Colon (tissue), 2 donors: ENCODE data around the gene LYRM7.
"Not testable (repeated sequence)": the region's sequence is repeated elsewhere in the genome, so short reads cannot be mapped to it uniquely, and the experiment has no call there.

Experiments
- FAIRE-seq: peaks from 2 replicates; lab custom pipeline; 2012; peaks lifted over from hg19 to GRCh38; lab: Jason Lieb, UNC
- donor health status: control.
- donor health status: control.

Gene LYRM7

DNA sequence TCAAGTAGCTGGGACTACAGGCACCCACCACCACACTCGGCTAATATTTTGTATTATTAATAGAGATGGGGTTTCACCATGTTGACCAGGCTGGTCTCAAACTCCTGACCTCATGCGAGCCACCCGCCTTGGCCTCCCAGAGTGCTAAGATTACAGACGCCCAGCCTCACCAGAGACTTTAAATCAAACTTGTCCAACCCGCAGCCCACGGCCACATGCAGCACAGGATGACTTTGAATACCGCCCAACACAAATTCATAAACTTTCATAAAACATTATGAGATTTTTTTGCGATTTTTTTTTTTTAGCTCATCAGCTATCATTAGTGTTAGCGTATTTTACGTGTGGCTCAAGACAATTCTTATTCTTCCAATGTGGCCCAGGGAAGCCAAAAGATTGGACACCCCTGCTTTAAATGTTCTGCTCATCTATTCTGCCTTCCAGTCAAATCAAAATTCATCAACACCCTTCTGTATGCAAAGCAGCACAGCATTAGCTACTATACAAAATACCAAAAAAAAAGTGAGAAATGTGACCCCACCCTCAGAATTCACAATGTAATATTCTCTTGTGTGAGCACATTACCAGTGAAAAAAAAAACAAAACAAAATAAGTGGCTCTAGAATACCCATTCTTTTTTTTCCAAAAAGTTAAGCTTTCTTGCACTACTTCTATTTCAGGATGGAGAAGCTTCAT, 50.4 kb downstream of the LYRM7 start:
- no peak for FAIRE-seq

DNA sequence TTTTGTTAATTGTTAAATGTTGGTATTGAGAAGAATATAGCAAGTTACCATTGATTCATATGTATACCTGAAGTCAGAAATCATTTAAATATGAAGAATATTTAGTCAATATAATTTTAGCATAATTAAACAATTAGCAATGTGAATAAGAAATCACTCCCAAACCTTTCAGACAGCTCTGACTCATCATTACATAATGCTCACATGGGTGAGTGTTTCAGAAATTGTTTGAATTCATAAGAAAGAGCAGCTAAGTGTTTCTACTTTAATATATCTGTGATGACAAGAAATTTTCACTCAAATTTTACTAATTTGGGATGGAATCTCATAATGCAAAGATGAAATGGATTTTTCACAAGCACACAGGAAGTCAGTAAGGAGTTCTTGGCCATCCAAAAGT, 51.1 kb downstream of the LYRM7 start:
- no peak for FAIRE-seq

DNA sequence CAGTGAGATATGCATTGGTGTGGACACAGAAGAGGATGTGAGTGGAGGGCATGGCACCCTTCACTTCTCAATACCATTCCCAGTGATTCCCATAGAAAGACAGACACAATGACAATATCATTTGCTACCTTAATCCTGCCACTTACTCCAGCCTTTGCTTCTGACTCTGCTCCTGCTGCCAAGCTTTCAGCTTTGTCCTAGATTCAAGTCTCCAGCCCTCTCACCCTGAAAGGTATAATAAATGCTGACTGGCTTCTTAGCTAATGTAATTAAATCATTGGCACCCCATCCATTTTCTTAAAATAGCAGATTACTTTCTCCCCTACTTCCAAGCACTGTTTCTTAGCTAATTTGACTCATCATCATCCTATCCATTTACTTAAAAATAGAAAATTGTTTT, 52.0 kb downstream of the LYRM7 start:
- FAIRE-seq, result no peak

DNA sequence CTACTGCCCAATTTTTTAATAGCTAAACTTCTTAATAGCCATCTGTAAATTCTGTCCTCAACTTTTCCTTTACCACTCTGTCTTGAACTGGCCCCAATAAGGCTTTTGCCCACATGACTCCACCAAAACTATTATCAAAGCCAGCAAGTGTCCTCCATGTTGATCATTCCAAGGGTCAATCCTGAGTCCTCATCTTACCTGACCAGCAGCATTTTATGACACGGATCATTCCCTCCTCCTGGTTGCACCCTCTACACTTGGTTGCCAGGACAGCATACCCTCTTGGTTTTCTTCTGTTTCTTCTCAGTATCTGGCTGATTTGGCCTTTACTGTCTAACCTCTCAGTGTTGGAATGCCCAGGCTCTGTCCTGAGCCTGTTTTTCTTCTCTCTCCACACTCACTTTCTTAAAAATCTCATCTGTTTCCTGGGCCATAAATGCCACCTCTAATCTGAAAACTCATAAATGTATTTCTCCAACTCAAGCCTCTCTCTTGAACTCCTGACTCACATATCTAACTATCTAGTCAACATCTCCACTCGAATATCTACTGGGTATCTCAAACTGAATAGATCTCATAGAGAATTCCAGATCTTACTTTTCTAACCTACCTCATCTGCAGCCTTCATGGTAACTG, 53.1 kb downstream of the LYRM7 start:
- FAIRE-seq, result no peak

DNA sequence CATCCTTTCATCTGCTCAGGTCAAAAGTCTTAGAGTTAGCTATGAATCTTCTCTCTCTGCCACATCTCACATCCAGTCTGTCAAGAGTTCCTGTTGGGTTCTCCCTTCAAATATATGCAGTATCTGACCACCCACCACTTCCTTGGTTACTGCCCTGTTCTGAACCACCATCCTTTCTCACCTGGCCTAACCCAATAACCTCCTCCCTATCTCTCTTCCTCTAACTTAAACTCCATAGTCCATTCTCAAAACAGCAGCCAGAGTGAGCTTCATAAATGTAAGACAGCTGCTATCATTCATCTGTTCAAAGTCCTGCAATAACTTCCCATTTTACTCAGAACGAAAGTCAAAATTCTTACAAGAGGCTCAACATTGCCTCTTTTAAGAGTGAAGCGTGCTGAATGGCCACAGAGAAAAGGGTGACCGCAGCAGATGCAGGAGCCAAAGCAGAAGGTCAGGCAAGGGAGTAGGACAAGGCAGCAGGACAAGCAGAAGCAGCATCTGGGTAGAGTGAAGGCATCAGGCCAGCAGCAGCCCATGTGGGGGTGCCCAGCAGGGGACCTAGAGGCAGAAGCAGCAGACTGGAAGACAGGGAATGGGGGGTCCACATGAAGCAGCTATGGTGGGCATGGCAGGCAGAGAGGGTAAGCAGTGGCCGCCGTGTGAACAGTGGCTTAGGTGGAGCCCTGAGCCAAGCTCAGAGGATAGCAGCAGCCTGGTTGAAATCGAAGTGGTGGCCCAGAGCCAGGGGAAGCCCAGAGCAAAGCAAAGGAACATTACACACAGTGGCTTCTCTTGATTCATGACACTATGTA, 53.9 kb downstream of the LYRM7 start:
- FAIRE-seq, result no peak

DNA sequence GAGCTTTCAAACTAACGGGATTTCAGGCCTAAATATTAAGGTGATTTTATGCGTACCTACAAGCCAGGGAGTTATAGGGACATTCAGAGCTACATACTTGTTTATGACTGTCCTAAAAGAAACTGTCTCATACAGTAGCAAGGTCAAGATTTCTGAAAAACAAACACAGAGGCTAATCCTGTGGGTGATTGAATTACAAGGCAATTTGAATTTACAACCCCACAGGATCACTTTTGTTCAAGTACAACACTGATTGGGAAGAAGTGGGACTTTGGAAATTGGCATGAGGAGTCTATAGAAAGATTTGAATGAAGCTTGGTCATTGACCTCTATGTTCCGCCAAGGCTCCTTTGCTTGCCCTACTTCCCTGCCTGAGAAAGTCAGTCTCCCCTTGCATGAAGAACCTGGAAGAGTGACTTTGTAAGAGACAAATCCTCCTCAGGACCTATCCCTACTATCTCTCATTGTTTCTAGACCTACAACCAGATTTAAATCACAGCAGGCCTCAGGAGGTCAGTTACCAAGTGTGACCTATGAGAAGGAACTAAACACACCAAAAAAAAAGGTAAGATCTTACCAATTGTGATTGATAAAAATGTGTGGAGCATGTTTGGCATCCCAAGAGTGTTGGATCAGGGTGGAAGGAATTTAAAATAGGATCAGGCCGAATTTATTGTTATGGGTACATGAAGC, 54.7 kb downstream of the LYRM7 start:
- no peak for FAIRE-seq

DNA sequence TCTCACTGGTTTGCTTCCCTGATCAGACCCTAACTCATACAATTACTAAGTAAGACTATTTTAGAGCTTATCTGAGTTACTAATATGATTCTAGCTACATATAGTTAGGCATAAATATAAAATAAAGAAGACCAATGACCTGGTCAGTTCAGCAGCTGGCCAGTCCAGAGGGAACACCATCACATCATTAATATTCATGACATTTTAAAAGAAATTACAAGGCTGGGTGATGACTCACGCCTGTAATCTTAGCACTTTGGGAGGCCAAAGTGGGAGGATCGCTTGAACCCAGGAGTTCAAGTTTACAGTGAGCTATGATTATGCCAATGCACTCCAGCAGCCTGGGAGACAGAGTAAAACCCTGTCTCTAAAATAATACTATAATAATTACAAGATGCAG, 56.2 kb downstream of the LYRM7 start:
- no peak for FAIRE-seq

DNA sequence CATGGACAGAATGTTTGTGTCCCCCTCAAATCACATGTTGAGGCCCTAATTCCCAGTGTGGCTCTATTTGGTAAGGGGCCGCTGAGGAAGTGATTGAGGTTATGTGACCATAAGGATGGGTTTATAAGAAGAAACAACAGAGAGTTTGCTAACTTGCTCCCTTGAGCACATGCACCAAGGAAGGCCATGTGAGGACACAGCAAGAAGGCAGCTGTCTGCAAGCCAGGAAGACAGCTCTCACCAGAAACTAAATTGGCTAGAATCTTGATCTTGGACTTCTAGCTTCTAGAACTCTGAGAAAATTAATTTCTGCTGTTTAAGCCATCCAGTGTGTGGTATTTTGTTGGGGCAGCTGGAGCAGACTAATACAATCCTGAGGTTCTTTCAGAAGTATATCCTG, 57.9 kb downstream of the LYRM7 start:
- FAIRE-seq, result no peak

DNA sequence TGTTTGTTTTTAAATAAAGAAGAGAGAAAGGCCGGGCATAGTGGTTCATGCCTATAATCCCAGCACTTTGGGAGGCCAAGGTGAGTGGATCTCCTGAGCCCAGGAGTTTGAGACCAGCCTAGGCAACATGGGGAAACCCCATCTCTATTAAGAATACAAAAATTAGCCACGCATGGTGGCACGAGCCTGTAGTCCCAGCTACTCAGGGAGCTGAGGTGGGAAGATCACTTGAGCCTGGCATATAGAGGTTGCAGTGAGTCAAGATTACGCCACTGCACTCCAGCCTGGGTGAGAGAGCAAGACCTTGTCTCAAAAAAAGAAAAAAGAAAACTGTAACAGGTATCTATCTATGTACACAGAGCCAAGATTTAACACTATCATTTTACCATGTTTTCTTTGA, 58.9 kb downstream of the LYRM7 start:
- FAIRE-seq, result no peak

DNA sequence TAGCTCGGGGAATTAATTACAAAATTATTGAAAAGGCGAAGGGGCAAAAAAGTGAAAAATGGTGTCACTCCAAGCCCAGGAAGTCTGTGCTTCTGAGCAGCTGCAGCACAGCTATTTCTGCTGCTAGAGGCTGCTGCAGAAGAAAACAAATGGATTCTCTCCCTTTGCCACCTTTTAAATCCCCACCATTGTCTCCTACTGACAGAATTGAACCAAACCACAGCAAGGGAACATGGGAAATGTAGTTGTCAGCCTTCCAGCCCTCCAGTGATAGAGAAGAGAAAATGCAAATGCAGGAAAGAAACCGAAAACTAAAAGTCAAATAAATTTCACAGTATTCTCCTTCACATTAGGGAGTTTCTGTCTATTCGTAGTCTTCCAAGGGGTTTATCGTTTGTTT, 59.7 kb downstream of the LYRM7 start:
- no peak for FAIRE-seq

DNA sequence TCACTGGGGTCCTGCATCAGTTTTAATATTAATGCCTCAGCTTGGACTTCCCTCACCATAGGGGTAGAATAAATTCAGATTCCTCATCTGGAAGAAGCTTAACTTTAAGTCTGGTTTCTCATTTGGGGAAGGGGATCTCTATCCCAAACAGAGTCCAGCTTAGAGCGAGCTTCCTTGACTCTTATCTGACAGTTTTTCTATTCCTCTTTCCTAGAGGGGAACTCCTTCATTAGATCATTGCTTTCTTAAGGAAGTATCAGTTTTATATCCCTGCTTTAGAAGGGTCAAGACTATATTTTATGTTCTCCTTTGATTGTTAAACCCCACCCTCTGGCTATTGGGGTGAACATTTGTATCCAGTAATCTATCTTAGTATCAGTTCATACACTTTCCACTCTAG, 68.9 kb downstream of the LYRM7 start:
- no peak for FAIRE-seq

DNA sequence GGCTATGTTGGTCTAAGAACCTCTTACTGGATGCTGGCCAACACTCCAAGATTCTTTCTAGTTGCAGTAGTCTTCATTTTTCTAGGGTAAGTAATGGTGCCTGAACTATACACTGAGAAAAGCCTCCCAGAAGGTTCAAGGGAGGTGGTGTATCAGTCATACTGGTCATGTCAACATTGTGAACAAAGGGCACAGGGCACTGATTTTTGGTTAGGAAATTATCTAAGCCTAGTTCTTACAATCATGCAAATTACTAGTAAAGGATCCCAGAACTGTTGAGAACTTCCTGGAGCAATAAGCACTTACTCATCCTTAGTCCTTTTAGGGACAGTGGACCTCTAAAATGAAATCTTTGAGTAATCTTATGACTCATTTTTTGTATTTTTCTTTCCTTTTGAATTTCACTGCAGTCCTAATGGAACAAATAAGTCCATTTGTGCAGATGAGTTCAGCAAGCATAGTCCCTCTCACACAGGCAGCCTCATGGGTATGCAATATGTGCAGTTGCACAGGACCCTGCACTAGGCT, 72.0 kb downstream of the LYRM7 start:
- FAIRE-seq, result no peak

DNA sequence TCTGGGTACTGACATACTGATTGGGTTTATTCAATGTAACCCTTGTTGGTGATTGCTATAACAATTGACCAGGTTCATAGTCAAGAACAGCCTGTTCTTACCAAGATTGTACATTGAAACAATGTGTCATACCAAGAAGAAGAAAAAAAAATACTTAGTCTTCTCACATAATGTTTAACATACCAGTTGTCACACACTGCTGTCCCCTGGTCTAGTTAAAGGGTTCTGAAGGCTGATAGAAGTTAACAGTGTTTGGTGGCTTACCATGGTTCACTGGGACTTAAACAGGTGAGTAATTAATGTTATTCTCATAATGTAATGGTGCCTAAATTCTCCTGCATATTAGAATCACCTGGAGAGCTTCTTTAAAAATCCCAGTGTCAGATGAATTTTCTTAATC, 74.6 kb downstream of the LYRM7 start:
- FAIRE-seq, result no peak

DNA sequence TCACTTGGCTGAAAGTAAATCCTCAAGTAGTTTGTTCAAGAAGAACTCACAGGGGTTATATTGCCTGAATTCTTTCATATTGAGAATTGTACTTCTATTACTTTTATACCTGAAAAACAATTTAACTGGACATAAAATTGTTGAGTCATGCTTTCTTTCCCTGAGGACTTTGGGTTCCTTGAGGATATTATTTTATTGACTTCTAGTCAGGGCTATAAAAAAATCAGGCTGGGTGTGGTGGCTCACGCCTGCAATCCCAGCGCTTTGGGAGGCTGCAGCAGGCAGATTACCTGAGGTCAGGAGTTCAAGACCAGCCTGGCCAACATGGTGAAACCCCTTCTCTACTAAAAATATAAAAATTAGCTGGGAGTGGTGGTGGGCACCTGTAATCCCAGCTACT, 75.2 kb downstream of the LYRM7 start:
- FAIRE-seq, result no peak

DNA sequence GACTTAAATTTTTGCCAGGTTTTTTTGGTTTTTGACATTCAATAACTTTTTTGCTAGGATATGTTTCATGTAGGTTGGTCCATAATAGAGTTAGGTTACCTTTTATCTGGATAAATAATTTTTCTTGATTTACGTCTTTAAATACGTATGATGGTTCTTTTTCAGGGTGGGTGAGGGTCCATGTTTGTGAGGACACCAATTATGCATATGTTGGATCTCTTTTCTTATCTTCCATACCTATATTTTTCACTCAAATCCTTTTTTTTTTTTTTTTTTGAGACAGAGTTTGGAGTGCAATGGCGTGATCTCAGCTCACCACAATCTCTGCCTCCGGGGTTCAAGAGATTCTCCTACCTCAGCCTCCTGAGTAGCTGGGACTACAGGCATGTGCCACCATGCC, 75.8 kb downstream of the LYRM7 start:
- no peak for FAIRE-seq

DNA sequence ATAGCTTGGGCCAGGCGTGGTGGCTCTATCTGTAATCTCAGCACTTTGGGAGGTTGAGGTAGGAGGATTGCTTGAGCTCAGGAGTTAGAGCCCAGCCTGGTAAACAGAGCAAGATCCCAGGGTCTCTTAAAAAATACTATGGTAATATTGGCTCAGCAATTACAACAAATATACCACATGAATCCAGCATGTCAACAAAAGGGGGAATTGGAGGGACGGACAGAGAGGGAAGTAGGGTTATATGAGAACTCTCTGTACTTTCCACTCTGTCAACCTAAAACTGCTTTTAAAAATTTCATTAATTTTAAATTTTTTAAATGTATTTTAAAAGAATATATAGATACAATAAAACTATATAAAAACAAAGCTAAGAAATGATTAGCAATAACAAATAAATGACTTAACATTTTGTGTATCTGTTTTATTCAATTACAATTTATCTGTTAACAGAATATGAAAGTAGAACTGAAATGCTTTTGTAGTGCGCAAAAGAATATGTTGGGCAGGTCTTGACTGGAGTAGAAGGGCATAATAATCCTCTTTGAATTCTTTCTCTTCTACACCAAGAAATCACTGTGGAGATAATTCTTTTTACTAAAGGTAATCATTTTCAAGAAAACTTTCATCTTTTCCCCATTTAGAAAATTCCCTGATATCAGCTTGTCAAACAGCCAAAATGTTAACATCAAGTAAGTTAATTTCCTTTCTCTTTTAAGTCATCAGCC, 80.2 kb downstream of the LYRM7 start:
- peak; percentile 89 for FAIRE-seq

DNA sequence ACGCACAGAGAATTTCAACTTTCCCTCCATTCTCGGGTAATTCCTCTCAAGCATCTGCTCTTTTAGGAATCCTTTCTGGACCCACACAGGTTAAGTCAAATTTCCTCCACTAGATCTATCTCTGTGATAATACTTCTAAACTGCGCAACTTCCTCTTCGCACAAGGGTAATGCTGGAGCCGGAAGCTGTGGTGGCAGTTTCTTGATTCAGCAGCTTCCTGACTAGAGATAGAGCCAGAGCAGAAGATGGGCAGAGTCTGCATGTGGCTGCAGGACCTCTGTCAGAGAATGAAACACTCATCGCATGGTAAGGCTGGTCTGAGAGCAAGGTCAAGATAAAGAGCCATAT, 82.1 kb downstream of the LYRM7 start:
- FAIRE-seq, result no peak

DNA sequence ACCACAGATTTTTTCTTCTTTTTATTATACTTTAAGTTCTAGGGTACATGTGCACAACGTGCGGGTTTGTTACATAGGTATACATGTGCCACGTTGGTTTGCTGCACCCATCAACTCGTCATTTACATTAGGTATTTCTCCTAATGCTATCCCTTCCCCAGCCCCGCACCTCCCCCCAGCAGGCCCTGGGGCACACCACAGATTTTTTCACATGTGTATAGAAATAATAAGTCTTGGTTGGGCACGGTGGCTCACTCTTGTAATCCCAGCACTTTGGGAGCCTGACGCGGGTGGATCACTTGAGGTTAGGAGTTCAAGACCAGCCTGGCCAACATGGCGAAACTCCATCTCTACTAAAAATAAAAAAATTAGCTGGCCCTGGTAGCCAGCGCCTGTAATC, 83.3 kb downstream of the LYRM7 start:
- FAIRE-seq, result not testable (repeated sequence)

DNA sequence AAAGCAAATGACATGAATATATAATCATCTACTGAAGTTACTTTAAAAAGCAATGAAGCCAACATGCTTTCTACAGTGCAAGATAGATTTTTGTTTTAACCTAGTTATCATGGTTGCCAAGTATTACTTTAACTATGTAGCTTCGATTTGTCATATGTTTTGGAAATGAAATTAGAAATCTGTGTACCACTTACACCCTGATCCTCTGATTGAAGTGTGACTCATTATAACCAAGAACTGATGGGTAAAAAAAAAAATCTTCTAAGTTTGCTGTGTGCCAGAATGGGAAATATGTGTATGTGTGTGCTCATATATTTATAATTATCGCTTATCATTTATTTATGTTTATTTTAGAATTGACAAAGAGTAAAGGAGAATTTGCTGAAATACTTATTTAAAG, 84.0 kb downstream of the LYRM7 start:
- FAIRE-seq, result no peak
